Hepatocyte (in vitro differentiated cells): ENCODE results near the gene NRP1.

Experiments used
- EZH2 ChIP-seq: fragments of 200-600 bp; sonication (generic); IDR thresholded peaks from 2 replicates; pipeline ENCODE4 v1.6.1; 2016; ENCODE audit warnings: antibody characterized with exemption, mild to moderate bottlenecking, borderline replicate concordance
- EZH2phosphoT487 ChIP-seq: fragments of 200-600 bp; sonication (generic); IDR thresholded peaks from one replicate; pipeline ENCODE4 v1.6.1; 2018; ENCODE audit warnings: antibody characterized with exemption, mild to moderate bottlenecking, low read depth, moderate library complexity; ENCODE audit not compliant: unreplicated experiment, severe bottlenecking
- TF ChIP-seq, protein P1 (sequence below): fragments of 200-600 bp; sonication (generic); IDR thresholded peaks from 2 replicates; pipeline ENCODE4 v1.5.1; 2016; ENCODE audit warnings: antibody characterized with exemption, mild to moderate bottlenecking; ENCODE audit not compliant: poor library complexity

DNA sequence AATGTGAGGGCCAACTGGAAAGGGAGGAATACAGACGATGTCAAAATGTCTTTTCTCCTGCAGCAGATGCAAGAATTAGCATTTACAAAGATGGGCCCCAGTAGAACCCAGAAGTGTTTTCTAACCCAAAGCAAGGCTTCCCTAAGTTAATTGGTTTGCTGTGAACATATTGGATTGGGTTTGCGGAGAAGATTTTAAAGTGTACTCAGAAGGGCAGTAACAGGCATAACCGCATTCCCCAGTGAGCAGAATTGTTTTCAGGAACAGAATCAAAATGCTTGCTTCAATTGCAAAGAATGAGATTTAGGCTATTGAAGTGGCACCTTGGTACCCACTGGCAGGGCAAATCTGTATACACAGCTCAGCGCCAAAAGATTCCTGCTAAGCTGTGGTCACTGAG is 78.0 kb downstream of the NRP1 start:
- TF ChIP-seq, protein P1, sequence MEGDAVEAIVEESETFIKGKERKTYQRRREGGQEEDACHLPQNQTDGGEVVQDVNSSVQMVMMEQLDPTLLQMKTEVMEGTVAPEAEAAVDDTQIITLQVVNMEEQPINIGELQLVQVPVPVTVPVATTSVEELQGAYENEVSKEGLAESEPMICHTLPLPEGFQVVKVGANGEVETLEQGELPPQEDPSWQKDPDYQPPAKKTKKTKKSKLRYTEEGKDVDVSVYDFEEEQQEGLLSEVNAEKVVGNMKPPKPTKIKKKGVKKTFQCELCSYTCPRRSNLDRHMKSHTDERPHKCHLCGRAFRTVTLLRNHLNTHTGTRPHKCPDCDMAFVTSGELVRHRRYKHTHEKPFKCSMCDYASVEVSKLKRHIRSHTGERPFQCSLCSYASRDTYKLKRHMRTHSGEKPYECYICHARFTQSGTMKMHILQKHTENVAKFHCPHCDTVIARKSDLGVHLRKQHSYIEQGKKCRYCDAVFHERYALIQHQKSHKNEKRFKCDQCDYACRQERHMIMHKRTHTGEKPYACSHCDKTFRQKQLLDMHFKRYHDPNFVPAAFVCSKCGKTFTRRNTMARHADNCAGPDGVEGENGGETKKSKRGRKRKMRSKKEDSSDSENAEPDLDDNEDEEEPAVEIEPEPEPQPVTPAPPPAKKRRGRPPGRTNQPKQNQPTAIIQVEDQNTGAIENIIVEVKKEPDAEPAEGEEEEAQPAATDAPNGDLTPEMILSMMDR = no peak
- no peak for TF ChIP-seq EZH2
- TF ChIP-seq EZH2phosphoT487 = no peak
